ENCODE results near the gene MATR3.

MATR3 gene

GRCh38 chr5:139374909-139375308 is 81.4 kb downstream of the MATR3 start:
- in situ Hi-C loops (cut with MboI; ENCODE audit: low sequenced_read_pairs, unreplicated experiment): no loop called here
- no peak for DNase-seq (ENCODE audit: low spot score)
- no peak for TF ChIP-seq CTCF (IDR thresholded peaks at IDR 0.05; ENCODE audit: borderline replicate concordance, control extremely low read depth, extremely low read depth, insufficient read depth, missing control alignments)

- no peak for TF ChIP-seq CTCF (IDR thresholded peaks at IDR 0.05; ENCODE audit: borderline replicate concordance, control extremely low read depth, extremely low read depth, insufficient read depth, missing control alignments)
- no peak for DNase-seq (ENCODE audit: low spot score)
- in situ Hi-C loops (cut with MboI; ENCODE audit: low sequenced_read_pairs, unreplicated experiment): no loop called here
Observed at GRCh38 chr5:139376364-139376763, 82.8 kb downstream of the MATR3 start.

GRCh38 chr5:139377226-139377625 is 83.7 kb downstream of the MATR3 start:
- in situ Hi-C loops (cut with MboI; ENCODE audit: low sequenced_read_pairs, unreplicated experiment): no loop called here

GRCh38 chr5:139378101-139378825 is 84.7 kb downstream of the MATR3 start:
- no peak for TF ChIP-seq CTCF (IDR thresholded peaks at IDR 0.05; ENCODE audit: borderline replicate concordance, control extremely low read depth, extremely low read depth, insufficient read depth, missing control alignments)
- no peak for DNase-seq (ENCODE audit: low spot score)
- in situ Hi-C loops (cut with MboI; ENCODE audit: low sequenced_read_pairs, unreplicated experiment): no loop called here

More at GRCh38 chr5:139377226-139377625, 83.7 kb downstream of the MATR3 start:
- DNase-seq (ENCODE audit: low spot score): no peak
- TF ChIP-seq CTCF (IDR thresholded peaks at IDR 0.05; ENCODE audit: borderline replicate concordance, control extremely low read depth, extremely low read depth, insufficient read depth, missing control alignments): no peak

GRCh38 chr5:139378941-139379361 is 85.4 kb downstream of the MATR3 start:
- no peak for DNase-seq (ENCODE audit: low spot score)
- no peak for TF ChIP-seq CTCF (IDR thresholded peaks at IDR 0.05; ENCODE audit: borderline replicate concordance, control extremely low read depth, extremely low read depth, insufficient read depth, missing control alignments)
- in situ Hi-C loops (cut with MboI; ENCODE audit: low sequenced_read_pairs, unreplicated experiment): no loop called here

- in situ Hi-C loops (cut with MboI; ENCODE audit: low sequenced_read_pairs, unreplicated experiment): no loop called here
- DNase-seq (ENCODE audit: low spot score): no peak
- TF ChIP-seq CTCF (IDR thresholded peaks at IDR 0.05; ENCODE audit: borderline replicate concordance, control extremely low read depth, extremely low read depth, insufficient read depth, missing control alignments): no peak
Observed at GRCh38 chr5:139379626-139380449, 86.3 kb downstream of the MATR3 start.
